Loucy (cell line): ENCODE results near the gene KDR.

Experiments
- H2AFZ ChIP-seq: fragments of 200-600 bp; sonication (generic); 2 replicates; pipeline ENCODE4 v1.6.0; 2016; ENCODE audit warnings: antibody characterized with exemption, mild to moderate bottlenecking, low read length, moderate library complexity
- H3F3A ChIP-seq: fragments of 200-600 bp; 2 replicates; pipeline ENCODE4 v1.6.0; 2016; ENCODE audit warnings: antibody characterized with exemption, low read depth, mild to moderate bottlenecking
- H3K27me3 ChIP-seq: fragments of 200-600 bp; sonication (generic); 2 replicates; pipeline ENCODE4 v1.6.1; 2014; ENCODE audit warnings: low read length, mild to moderate bottlenecking; ENCODE audit not compliant: insufficient read depth, poor library complexity, severe bottlenecking
- H3K36me3 ChIP-seq: fragments of 200-600 bp; sonication (generic); 2 replicates; pipeline ENCODE4 v1.6.1; 2016; ENCODE audit warnings: low read length; ENCODE audit not compliant: insufficient read depth
- H3K4me1 ChIP-seq: fragments of 200-600 bp; sonication (generic); 2 replicates; pipeline ENCODE4 v1.5.1; 2014; ENCODE audit warnings: low read length, mild to moderate bottlenecking; ENCODE audit not compliant: insufficient read depth, poor library complexity, severe bottlenecking
- H3K4me2 ChIP-seq: fragments of 200-600 bp; sonication (generic); 2 replicates; pipeline ENCODE4 v1.6.0; 2014; ENCODE audit warnings: antibody characterized with exemption, low read length, low read depth, mild to moderate bottlenecking; ENCODE audit not compliant: poor library complexity, severe bottlenecking
- H3K4me3 ChIP-seq: fragments of 200-600 bp; sonication (generic); 2 replicates; pipeline ENCODE4 v1.5.1; 2014; ENCODE audit warnings: low read length, mild to moderate bottlenecking, mixed read lengths; ENCODE audit not compliant: poor library complexity, severe bottlenecking
- H3K79me2 ChIP-seq: fragments of 200-600 bp; sonication (generic); 2 replicates; pipeline ENCODE4 v1.6.1; 2014; ENCODE audit warnings: low read length; ENCODE audit not compliant: insufficient read depth
- H3K9ac ChIP-seq: fragments of 200-600 bp; sonication (generic); 2 replicates; pipeline ENCODE4 v1.6.0; 2014; ENCODE audit warnings: mild to moderate bottlenecking, low read depth, low read length, moderate library complexity; ENCODE audit not compliant: poor library complexity, severe bottlenecking
- H3K9me2 ChIP-seq: fragments of 200-600 bp; sonication (generic); replicated peaks from 2 replicates; pipeline ENCODE4 v1.6.1; 2016; ENCODE audit warnings: low read depth, low read length, mixed read lengths
- H3K9me3 ChIP-seq: fragments of 200-600 bp; sonication (generic); 2 replicates; pipeline ENCODE4 v1.6.1; 2014; ENCODE audit warnings: mild to moderate bottlenecking, antibody characterized with exemption, low read length, low read depth; ENCODE audit not compliant: insufficient read depth
- H4K20me1 ChIP-seq: fragments of 200-600 bp; sonication (generic); 2 replicates; pipeline ENCODE4 v1.6.0; 2014; ENCODE audit warnings: antibody characterized with exemption, low read length, mild to moderate bottlenecking; ENCODE audit not compliant: insufficient read depth, poor library complexity, severe bottlenecking
- EZH2phosphoT487 ChIP-seq: fragments of 200-600 bp; IDR thresholded peaks from 2 replicates; pipeline ENCODE4 v1.6.1; 2018; ENCODE audit warnings: antibody characterized with exemption, mild to moderate bottlenecking, moderate library complexity, borderline replicate concordance
- TF ChIP-seq, protein P1 (sequence below): fragments of 200-600 bp; sonication (generic); conservative IDR thresholded peaks from 2 replicates; pipeline ENCODE4 v1.5.1; 2014; ENCODE audit warnings: mild to moderate bottlenecking, antibody characterized with exemption, low read length

Gene KDR

DNA sequence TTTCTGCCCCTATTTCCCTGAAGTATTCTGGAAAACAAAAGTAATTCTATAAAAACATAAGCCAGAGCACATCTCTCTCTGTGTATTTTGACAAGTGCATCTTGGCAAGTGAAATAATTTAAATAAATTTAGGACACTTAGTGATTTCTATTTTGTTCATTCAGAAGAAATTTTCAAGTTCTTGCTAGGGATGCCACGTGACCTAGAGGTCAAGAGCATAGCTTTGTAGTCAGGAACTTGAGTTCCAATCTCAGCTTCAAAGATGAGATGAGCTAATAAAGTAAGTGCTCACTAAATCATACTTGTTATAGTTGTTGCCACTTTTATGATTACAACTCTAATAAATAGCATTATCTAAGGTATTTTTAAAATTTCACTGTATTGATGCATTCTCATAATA lies 13.8 kb downstream of the KDR start:
- Histone ChIP-seq H3K9me2 (no peaks in the 10 kb centered on the region), H3K4me3 (no peak overlapping the region), H3K4me1 (peaks cover 3% of the 10 kb centered on the region), H3K9me3 (no peaks in the 10 kb centered on the region), H3K27me3 (no peaks in the 10 kb centered on the region), H2AFZ (no peak overlapping the region), H3K4me2 (no peak overlapping the region), H3K36me3 (no peaks in the 10 kb centered on the region), H4K20me1 (no peaks in the 10 kb centered on the region), H3K9ac (no peak overlapping the region), H3F3A (no peaks in the 10 kb centered on the region), H3K79me2 (no peaks in the 10 kb centered on the region)
- TF ChIP-seq EZH2phosphoT487, result no peak
- TF ChIP-seq, protein P1, sequence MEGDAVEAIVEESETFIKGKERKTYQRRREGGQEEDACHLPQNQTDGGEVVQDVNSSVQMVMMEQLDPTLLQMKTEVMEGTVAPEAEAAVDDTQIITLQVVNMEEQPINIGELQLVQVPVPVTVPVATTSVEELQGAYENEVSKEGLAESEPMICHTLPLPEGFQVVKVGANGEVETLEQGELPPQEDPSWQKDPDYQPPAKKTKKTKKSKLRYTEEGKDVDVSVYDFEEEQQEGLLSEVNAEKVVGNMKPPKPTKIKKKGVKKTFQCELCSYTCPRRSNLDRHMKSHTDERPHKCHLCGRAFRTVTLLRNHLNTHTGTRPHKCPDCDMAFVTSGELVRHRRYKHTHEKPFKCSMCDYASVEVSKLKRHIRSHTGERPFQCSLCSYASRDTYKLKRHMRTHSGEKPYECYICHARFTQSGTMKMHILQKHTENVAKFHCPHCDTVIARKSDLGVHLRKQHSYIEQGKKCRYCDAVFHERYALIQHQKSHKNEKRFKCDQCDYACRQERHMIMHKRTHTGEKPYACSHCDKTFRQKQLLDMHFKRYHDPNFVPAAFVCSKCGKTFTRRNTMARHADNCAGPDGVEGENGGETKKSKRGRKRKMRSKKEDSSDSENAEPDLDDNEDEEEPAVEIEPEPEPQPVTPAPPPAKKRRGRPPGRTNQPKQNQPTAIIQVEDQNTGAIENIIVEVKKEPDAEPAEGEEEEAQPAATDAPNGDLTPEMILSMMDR, result no peak

DNA sequence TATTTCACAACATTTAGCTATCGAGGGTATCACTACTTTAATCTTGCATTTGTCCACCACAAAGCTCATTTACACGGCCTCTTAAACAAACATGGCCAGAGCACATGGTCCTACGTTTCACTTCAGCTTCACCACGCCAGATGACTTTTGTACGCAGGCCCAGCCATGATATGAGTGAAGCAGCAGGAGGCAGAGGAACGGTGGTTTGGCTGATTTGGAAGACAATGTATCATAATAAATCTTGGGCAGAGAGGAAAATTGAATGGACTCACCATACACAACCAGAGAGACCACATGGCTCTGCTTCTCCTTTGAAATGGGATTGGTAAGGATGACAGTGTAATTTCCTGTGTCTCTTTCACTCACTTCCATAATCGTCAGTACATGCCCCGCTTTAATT lies 15.3 kb downstream of the KDR start:
- H3K36me3 ChIP-seq, result no peaks in the 10 kb centered on the region
- H3K9me2 ChIP-seq, result no peaks in the 10 kb centered on the region
- H3K9me3 ChIP-seq, result no peaks in the 10 kb centered on the region
- no peak overlapping the region for H3K4me3 ChIP-seq
- H3K79me2 ChIP-seq, result no peaks in the 10 kb centered on the region
- no peaks in the 10 kb centered on the region for H3F3A ChIP-seq
- no peaks in the 10 kb centered on the region for H3K4me1 ChIP-seq
- H3K27me3 ChIP-seq, result no peaks in the 10 kb centered on the region
- no peak overlapping the region for H2AFZ ChIP-seq
- no peaks in the 10 kb centered on the region for H4K20me1 ChIP-seq
- TF ChIP-seq EZH2phosphoT487, result no peak
- TF ChIP-seq, protein P1, result no peak
- H3K4me2 ChIP-seq, result no peak overlapping the region
- H3K9ac ChIP-seq, result no peak overlapping the region

DNA sequence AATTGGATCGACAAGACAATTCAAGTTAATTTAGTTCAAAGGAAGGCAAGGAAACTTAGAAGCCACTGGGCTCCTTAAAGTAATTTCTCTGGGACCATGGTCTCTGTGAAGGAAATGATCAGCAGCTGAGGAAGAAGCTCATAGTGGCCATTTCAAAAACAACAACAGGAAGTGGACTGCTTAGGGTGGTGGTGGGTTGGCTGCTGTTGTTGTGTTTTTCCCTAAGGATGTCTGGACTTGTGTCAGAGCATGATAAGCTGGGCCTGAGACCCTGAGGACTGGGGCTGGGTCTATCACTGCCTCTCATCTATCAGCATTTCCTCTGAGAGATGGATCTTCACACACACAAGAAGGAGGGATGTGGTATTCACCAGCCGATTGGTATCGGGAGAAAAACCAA lies 18.3 kb downstream of the KDR start:
- Histone ChIP-seq H3K9ac (no peak overlapping the region), H3K9me3 (no peaks in the 10 kb centered on the region), H3K27me3 (no peaks in the 10 kb centered on the region), H3K36me3 (no peaks in the 10 kb centered on the region), H3K79me2 (no peaks in the 10 kb centered on the region), H4K20me1 (no peaks in the 10 kb centered on the region), H2AFZ (no peak overlapping the region), H3K9me2 (no peaks in the 10 kb centered on the region), H3K4me1 (no peaks in the 10 kb centered on the region), H3K4me3 (no peak overlapping the region), H3F3A (no peaks in the 10 kb centered on the region), H3K4me2 (no peak overlapping the region)
- no peak for TF ChIP-seq EZH2phosphoT487

DNA sequence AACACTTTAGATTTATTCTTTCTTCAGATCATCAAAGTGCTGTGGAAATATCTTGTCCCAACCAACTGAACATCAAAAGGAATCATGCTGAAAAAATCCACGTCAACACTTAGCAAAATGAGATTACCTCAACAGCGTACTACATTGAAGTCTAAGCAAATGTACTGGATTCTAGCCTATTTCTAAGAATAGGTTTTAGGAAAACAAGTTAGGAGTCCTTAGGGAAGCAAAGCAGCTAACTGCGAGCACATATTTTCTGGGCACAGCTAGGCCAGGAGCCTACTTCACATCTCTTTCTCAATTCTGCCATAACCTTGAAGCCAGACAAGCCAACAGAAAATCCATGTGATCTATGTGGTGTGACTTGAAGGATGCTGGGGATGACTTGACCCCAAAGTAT lies 22.2 kb downstream of the KDR start:
- H3K4me1 ChIP-seq, result no peaks in the 10 kb centered on the region
- no peaks in the 10 kb centered on the region for H3K27me3 ChIP-seq
- H3F3A ChIP-seq, result no peaks in the 10 kb centered on the region
- H3K79me2 ChIP-seq, result no peaks in the 10 kb centered on the region
- no peak overlapping the region for H2AFZ ChIP-seq
- no peaks in the 10 kb centered on the region for H3K9me2 ChIP-seq
- no peaks in the 10 kb centered on the region for H4K20me1 ChIP-seq
- no peak overlapping the region for H3K9ac ChIP-seq
- no peaks in the 10 kb centered on the region for H3K9me3 ChIP-seq
- H3K36me3 ChIP-seq, result no peaks in the 10 kb centered on the region
- H3K4me2 ChIP-seq, result no peak overlapping the region
- TF ChIP-seq EZH2phosphoT487, result no peak
- TF ChIP-seq, protein P1, result no peak
- H3K4me3 ChIP-seq, result no peak overlapping the region
